T-helper 22 cell (primary cell): ENCODE results near the gene EVI5L.

ENCODE experiments used
- DNase-seq: peaks from one replicate; pipeline ENCODE4 v3.0.0-alpha.2; 2020; ENCODE audit warnings: low read depth

EVI5L gene

GRCh38 chr19:7898967-7899366, 68.9 kb downstream of the EVI5L start:
- no peak for DNase-seq

- no peak for DNase-seq
Measured at GRCh38 chr19:7899751-7900378, 69.8 kb downstream of the EVI5L start.

DNA sequence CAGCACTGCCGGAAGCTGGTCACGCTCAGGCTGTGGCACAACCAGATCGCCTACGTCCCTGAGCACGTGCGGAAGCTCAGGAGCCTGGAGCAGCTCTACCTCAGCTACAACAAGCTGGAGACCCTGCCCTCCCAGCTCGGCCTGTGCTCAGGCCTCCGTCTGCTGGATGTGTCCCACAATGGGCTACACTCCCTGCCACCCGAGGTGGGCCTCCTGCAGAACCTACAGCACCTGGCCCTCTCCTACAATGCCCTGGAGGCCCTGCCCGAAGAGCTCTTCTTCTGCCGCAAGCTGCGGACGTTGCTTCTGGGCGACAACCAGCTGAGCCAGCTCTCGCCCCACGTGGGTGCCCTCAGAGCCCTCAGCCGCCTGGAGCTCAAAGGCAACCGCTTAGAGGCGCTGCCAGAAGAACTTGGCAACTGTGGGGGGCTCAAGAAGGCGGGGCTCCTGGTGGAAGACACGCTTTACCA, 70.4 kb downstream of the EVI5L start:
- DNase-seq = no peak

DNA sequence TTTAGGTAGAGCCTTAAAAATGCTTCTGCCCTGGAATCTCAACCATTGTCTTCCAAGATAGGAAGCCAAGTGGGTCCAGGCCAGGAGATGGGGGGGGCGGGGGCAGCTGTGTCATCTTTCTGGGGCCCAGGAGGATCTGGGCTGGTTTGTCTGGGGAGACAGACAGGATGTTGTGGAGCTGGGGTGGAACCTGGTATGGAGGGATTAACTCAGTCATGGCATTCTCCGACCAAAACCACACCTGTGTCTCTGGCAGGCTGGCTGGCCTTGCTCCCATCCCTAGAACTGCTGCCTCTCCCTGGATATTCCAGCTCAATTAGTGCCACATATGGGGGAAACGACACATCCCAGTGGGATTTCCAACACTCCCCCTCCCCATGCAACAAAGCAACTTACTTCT, 70.9 kb downstream of the EVI5L start:
- DNase-seq = no peak

DNA sequence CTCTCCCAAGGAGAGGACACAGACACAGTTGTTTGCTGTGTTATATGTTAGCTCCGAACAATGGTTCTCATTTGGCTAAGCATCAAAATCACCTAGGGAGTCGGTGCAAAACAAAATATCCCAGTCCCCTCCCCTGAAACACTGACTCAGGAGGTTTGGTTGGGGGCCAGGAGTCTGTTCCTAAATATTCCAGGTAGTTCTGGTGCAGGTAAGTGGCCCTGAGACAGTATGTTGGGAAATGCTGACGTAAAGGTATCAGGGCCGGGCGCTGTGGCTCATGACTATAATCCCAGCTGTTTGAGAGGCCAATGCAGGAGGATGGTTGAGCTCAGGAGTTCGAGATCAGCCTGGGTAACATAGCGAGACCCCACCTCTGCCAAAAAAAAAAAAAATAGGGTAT, 71.3 kb downstream of the EVI5L start:
- no peak for DNase-seq

DNA sequence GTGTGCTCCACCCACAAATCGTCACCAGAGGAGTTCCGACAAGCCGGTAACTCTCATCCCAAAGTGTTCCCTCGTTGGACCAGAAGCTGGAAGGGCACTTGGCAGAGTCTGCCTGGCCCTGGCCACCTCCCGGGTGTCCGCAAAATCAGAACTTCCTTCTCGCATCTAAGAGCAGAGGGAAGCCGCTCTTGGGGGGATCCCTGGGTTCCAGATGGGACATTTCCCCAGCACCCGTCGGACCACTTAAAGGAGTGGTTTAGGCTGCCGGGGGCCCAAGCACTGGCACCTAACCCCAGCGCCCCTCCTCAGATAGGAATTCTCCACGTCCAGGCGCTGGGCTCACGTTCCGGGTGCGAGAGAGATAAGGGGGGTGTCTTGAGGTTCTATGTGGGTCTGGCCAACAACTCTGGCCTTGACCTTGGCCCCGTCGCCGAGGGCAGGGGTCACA, 72.8 kb downstream of the EVI5L start:
- DNase-seq = no peak

DNA sequence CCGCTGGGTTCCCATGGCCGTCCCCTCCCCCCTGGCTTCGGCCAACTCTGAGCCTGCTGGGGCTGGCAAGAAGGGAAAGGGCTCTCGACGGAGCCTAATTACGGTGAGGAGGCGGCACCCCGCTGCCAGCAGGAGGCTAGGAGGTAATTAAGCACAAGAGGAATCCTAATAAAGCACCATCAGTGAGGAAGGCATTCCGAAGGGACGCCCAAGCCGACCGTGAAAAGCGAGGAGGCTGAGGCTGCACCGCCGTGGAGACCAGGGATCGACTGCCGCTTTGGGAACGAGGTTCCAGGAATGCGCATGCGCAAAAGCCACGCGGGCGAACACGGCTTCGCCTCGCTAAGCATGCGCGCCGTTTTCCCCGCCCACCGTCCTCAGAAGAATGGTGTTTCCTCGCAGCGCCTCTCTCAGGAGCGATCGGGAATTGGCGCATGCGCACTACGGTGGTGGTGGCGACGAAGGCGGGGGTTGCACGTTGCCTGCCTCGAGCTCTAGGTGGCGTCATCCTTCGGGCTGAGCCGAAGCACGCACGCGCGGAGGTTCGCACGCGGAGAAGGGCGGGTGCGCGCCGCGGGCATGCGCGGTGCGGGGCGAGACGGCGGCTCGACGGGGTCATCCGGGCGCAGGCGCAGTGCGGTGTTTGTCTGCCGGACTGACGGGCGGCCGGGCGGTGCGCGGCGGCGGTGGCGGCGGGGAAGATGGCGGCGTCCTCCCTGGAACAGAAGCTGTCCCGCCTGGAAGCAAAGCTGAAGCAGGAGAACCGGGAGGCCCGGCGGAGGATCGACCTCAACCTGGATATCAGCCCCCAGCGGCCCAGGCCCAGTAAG, 73.4 kb downstream of the EVI5L start, which contains the start of gene MAP2K7:
MAP2K7 (plus strand) TSS at position 634 of the 830 bp plus-strand sequence; CDS start at position 702, 68 bp downstream.
- DNase-seq = peak; percentile 99

- DNase-seq = peak; percentile 74
Measured at GRCh38 chr19:7904074-7905020, 74.3 kb downstream of the EVI5L start.

DNA sequence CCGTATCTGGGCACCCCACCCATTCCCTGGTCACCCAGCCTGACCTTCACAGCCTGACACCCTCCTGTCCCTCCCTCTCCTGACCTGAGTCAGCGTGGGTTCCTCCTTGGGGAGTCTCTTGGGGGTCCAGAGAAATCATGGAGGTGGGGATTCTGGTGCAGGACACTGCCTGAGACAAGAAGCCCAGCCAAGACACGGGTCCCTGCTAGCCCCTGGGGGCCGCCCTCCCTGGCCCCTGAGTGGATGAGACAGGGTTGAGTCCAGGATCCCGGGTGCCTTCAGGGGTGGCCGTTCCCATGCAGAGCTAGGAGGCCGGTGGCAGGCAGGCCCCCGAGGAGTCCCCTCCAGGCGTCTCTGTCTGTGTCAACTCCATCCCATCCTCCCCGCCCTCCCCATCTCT, 75.2 kb downstream of the EVI5L start:
- no peak for DNase-seq

DNA sequence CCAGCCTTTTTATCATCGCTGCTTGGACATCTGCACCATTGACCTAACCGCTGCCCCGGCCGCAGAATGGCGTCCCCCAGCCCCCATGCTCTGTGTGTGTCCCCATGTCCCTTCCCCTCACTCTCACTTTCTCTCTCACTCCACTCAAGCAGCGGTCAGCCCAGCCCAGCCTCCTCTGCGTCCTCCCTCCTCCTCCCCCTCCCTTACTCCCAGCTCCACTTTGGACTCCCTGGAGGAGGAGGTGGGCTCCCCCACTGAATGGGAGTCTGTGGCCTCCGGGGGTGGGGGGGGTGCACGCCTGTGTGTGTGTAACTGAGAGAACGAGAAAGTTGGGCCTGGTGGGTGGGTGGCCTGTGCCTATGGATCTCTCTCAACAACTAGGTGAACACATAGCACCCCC, 75.8 kb downstream of the EVI5L start:
- no peak for DNase-seq

DNA sequence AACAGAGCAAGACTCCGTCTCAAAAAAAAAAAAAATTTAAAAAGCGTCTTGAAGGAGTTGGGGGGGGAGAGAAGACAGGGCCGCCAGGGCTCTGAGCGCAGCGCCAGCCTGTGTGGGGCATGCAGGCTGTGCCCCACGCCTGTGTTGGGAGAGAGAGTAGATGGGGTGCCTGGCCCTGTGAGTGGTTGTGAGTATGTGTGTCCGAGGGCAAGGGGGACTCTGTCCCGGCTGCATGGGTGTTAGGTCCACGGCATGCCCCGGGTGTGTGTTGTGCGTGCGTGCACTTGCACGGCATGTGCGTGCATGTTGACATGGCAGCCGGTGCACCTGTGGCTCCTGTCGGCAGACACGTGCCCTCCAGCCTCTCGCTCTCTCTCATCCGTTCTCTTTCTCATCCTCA, 77.1 kb downstream of the EVI5L start:
- no peak for DNase-seq

- no peak for DNase-seq
Measured at GRCh38 chr19:7907544-7907943, 77.5 kb downstream of the EVI5L start.

DNA sequence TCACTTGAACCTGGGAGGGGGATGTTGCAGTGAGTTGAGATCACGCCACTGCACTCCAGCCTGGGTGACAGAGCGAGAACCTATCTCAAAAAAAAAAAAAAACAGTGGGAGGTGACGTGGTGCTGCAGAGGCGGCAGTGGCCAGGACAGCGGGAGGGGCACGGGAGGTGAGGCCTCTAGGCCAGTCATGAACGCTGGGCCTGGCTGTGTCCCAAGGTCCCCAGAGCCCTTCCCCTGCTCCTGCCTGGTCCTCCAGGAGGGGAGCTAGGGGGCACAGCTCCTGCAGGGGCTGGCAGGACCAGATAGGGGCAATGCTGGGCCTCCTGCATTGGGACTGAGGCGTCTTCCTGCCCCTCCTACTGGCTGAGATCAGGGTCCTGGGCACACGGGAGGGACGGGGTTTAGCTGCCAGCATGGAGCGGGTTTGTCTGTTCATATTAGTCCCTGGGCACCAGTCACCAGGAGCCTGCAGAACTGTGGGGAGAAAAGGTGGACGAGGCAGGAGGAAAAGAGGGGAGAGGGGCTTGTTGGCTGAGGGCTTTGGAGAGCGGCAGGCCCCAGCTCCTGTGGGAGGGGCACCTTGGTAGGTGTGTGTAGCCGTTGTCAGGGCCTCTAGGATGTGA, 78.2 kb downstream of the EVI5L start:
- no peak for DNase-seq

DNA sequence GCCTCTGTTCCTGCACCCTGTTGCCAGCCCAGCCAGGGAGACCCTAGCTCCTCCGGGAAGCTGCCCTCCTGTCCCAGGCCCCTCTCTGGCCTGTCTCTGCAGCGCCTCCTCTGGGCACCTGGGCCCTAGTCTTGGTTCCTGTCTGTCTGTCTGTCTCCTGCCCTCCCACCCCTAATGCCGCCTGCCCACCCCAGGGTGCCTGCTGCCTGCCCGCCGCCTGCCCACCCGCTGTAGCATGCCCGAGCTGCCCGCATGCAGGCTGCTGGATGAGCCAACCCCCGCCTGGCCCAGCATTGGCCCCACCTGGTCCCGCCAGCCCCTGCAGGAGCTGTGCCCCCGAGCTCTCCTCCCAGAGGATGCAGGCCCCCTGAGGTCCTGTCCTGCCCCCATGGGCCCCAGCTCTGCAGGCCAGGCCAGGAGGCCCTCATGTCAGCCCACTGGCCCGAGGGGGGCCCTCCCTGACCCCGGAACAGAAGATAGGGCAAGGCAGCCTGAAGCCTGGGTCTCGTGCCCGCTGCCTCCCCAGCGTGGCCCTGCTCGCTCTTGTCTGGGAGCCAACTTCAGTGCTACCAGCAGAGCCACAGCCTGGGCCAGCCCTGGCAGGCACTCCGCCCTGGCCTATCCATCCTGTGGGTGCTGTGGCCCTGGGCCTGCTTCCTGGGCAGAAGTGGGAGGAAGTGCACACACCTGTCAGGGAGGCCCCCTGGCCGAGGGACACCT, 78.9 kb downstream of the EVI5L start:
- no peak for DNase-seq

DNA sequence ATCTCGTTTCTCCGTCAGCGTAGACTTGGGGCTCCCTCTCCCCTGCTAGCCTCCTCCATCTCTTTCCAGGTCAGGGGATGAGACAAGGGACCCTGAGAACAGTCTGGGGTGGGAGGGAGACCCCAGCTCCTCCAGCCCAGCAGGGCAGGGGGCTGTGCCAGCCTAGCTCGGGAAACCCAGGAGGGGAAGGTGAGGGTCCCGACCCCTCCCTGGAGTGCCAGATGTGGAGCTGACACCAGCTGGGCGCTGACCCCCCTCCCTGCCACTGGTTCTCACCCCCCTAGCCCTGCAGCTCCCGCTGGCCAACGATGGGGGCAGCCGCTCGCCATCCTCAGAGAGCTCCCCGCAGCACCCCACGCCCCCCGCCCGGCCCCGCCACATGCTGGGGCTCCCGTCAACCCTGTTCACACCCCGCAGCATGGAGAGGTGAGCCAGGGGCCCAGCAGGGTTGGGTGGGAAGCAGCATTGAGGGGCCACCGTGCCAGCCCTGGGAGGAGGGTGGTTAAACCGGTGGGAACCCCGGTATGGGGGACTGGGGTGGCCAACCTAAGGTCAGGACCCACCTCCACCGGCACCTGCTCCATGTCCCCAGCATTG, 79.6 kb downstream of the EVI5L start:
- no peak for DNase-seq

- DNase-seq = no peak
Measured at GRCh38 chr19:7910321-7911161, 80.5 kb downstream of the EVI5L start.

DNA sequence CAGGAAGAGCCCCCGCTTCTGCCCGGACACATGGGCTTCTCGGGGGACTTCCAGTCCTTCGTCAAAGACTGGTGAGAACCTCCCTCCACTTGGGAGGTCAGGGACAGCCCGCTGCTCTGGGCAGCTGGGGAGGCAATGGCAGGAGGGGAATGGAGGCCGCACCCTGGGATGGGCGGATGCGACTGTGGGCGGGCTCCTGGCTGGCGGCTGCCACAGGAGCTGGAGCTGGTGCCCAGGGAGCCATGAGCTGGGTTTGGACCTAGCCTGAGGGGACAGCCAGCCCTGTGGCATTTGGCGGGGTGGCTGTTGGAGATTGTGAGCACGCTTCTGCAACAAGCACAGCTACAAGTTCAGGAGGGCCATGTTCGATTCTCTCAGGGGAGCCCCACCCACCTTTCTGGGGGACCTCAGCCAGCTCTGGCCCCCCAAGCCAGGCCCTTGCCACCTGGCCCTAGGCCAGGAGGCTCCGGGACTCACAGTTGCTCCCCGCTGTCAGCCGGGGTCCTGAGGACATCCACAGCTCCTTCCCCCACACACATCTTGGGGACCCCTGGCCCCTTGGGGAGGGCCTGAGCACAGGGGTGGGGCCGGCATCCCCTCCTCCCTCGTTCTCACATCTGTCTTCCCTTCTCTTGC, 81.6 kb downstream of the EVI5L start:
- no peak for DNase-seq

- no peak for DNase-seq
Measured at GRCh38 chr19:7912144-7912696, 82.2 kb downstream of the EVI5L start.
